CD4-positive, alpha-beta T cell (primary cell): ENCODE data around the gene FHOD3. TPM values are rescaled to one million over a fixed set of nuclear protein-coding genes. Genes with fewer than 3 reads are reported as not detected.

Experiments used
- ATAC-seq: fragments of 200-7000 bp; cut with Tn5 transposase; one replicate; pipeline ENCODE4 v1.10.0; 2022; ENCODE audit warnings: mild to moderate bottlenecking; ENCODE audit not compliant: poor library complexity
- CTCF ChIA-PET: fragments of 350-600 bp; sonication (Branson Sonifier 250); formaldehyde crosslinking; loops from one replicate; lab custom pipeline; 2021; ENCODE audit warnings: antibody characterized with exemption, inconsistent platforms; lab: Charles Lee
- POLR2A ChIA-PET: fragments of 350-600 bp; sonication (Branson Sonifier 250); formaldehyde crosslinking; loops from one replicate; lab custom pipeline; 2021; ENCODE audit warnings: antibody characterized with exemption, inconsistent platforms; lab: Charles Lee
- DNase-seq, 14 experiments: peaks; one replicate each; pipeline ENCODE4 v3.0.0-alpha.2; 2013 to 2020; ENCODE audit warnings: mixed read lengths in 2 of 14
- H3K27ac ChIP-seq, 2 donors: one replicate each; pipeline versions ENCODE4 v1.5.1 to v1.7.0; 2013; ENCODE audit warnings: low read length in 2 of 2, low read depth in 1 of 2, mild to moderate bottlenecking in 1 of 2
- H3K27me3 ChIP-seq, 2 experiments: 1 replicate in 1 of 2; 2 replicates in 1 of 2; pipeline versions ENCODE4 v1.6.1 to v1.7.0; 2013; ENCODE audit warnings: low read length in 2 of 2, control low read depth in 1 of 2, mild to moderate bottlenecking in 1 of 2, moderate library complexity in 1 of 2; ENCODE audit not compliant: insufficient read depth in 2 of 2, control insufficient read depth in 1 of 2
- H3K36me3 ChIP-seq: one replicate; pipeline ENCODE4 v1.6.1; 2013; ENCODE audit warnings: low read length, control low read depth; ENCODE audit not compliant: insufficient read depth
- H3K4me1 ChIP-seq: one replicate; pipeline ENCODE4 v1.6.1; 2013; ENCODE audit warnings: low read length, control low read depth; ENCODE audit not compliant: insufficient read depth
- H3K4me3 ChIP-seq: one replicate; pipeline ENCODE4 v1.5.1; 2013; ENCODE audit warnings: mild to moderate bottlenecking, low read length, moderate library complexity
- H3K9me3 ChIP-seq, 2 experiments: 1 replicate in 1 of 2; 2 replicates in 1 of 2; pipeline versions ENCODE4 v1.6.1 to v1.7.0; 2013; ENCODE audit warnings: low read length in 2 of 2, mild to moderate bottlenecking in 2 of 2, control low read depth in 1 of 2, moderate library complexity in 1 of 2; ENCODE audit not compliant: control insufficient read depth in 1 of 2, insufficient read depth in 1 of 2
- H3K27ac Mint-ChIP-seq: one replicate; pipeline ENCODE4 v1.8.0; 2020; ENCODE audit warnings: mixed read lengths
- H3K27me3 Mint-ChIP-seq: one replicate; pipeline ENCODE4 v1.8.0; 2021; ENCODE audit warnings: mixed read lengths
- H3K36me3 Mint-ChIP-seq: one replicate; pipeline ENCODE4 v1.8.0; 2021; ENCODE audit warnings: low read depth, mixed read lengths
- H3K4me1 Mint-ChIP-seq: one replicate; pipeline ENCODE4 v1.8.0; 2021; ENCODE audit warnings: low read depth, mixed read lengths
- H3K4me3 Mint-ChIP-seq: one replicate; pipeline ENCODE4 v1.8.0; 2020; ENCODE audit warnings: mild to moderate bottlenecking, mixed read lengths
- H3K9me3 Mint-ChIP-seq: one replicate; pipeline ENCODE4 v1.8.0; 2020; ENCODE audit warnings: mixed read lengths
- intact Hi-C, 2 experiments: fragments of 100-400 bp; cut with DNase I in 1 of 2; cut with micrococcal nuclease in 1 of 2; formaldehyde crosslinking; loops; one replicate each; pipeline versions ENCODE4 v1.15.1 to v1.9.0; 2023 to 2025; cut with DNase I, micrococcal nuclease
- total RNA-seq, 174 experiments: library from RNA in 2 of 174; stranded (reverse) in 2 of 174; gene quantifications; one replicate each; pipeline ENCODE4 v1.2.3 and lab custom pipeline; 2021 to 2026
- TF ChIP-seq, protein P1 (sequence below): fragments of 200-600 bp; IDR thresholded peaks from one replicate; pipeline ENCODE4 v1.8.0; 2022; ENCODE audit warnings: antibody characterized with exemption, mild to moderate bottlenecking

Gene FHOD3
- total RNA-seq, 2 experiments from 2014 or later = not detected

DNA sequence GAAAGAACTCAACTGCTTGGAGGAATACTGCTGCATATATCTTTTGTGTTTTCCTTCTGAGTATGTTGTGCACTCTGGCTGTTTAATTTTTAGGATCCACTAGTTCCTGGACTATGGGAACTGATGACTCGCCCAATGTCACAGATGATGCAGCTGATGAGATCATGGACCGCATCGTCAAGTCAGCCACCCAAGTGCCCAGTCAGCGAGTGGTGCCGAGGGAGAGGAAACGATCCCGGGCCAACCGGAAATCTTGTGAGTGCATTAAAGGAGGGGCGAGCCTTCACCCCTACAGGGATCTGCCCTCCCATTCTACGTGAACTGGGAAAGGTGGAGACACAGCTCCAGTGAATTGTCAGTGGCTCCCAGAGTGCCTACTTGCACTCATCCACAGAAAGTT is 471.7 kb downstream of the FHOD3 start:
- Histone ChIP-seq H3K9me3 (no peaks in the 10 kb centered on the region), H3K4me1 (peaks cover 8% of the 10 kb centered on the region), H3K27ac (no peak overlapping the region), H3K36me3 (no peaks in the 10 kb centered on the region), H3K4me3 (no peak overlapping the region), H3K27me3 (peaks cover 0 to 5% of the 10 kb centered on the region in 2 experiments)
- ATAC-seq (no peak), DNase-seq (no peak)
- POLR2A ChIA-PET = no interaction called here
- intact Hi-C loops = no loop called here
- peaks cover 8% of the 10 kb centered on the region for H3K4me1 Mint-ChIP-seq
- H3K9me3 Mint-ChIP-seq = no peaks in the 10 kb centered on the region
- H3K36me3 Mint-ChIP-seq = no peaks in the 10 kb centered on the region
- peaks cover 8% of the 10 kb centered on the region for H3K27me3 Mint-ChIP-seq
- H3K4me3 Mint-ChIP-seq = no peak overlapping the region
- H3K27ac Mint-ChIP-seq = no peak overlapping the region
- TF ChIP-seq, protein P1, sequence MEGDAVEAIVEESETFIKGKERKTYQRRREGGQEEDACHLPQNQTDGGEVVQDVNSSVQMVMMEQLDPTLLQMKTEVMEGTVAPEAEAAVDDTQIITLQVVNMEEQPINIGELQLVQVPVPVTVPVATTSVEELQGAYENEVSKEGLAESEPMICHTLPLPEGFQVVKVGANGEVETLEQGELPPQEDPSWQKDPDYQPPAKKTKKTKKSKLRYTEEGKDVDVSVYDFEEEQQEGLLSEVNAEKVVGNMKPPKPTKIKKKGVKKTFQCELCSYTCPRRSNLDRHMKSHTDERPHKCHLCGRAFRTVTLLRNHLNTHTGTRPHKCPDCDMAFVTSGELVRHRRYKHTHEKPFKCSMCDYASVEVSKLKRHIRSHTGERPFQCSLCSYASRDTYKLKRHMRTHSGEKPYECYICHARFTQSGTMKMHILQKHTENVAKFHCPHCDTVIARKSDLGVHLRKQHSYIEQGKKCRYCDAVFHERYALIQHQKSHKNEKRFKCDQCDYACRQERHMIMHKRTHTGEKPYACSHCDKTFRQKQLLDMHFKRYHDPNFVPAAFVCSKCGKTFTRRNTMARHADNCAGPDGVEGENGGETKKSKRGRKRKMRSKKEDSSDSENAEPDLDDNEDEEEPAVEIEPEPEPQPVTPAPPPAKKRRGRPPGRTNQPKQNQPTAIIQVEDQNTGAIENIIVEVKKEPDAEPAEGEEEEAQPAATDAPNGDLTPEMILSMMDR = no peak
- CTCF ChIA-PET = no interaction called here

DNA sequence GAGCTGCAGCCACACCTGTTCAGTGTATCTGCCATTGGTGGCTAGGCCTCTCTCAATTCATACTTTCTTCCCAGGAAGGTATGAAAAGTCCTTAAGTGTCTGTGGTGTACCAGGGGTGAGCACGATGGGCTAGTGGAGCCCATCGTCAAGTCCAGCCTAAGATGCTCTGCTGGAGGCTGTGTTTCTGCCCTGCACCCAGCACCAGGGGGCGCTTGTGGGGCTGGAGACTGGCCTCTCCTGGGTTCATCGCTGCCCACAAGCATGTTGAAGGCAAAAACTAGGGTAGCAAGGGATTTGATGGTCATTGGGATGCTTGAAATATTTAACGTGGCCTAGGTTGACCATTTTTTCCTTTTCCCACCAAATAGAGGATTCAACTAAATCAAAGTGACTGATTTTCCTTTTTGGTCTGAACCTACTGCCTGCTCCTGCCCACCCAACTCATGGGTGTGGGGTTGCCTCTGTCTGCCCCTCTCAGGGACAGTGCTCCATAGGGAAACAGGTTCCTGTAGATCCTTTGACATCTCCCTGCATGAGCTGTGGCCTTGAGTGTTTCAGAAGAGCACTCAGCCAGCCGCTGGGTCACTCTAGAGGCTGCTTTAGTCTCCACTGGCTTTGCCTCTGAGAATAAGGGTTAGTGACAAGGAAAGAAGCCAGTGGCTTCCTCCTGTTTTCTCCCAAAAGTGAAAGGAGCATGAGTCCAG is 472.2 kb downstream of the FHOD3 start:
- TF ChIP-seq, protein P1 = no peak
- peaks cover 8% of the 10 kb centered on the region for H3K27me3 Mint-ChIP-seq
- H3K36me3 Mint-ChIP-seq = no peaks in the 10 kb centered on the region
- Histone ChIP-seq H3K27ac (no peak overlapping the region), H3K4me3 (no peak overlapping the region), H3K36me3 (no peaks in the 10 kb centered on the region), H3K27me3 (peaks cover 0 to 5% of the 10 kb centered on the region in 2 experiments), H3K9me3 (no peaks in the 10 kb centered on the region), H3K4me1 (peaks cover 8% of the 10 kb centered on the region)
- peaks cover 8% of the 10 kb centered on the region for H3K4me1 Mint-ChIP-seq
- POLR2A ChIA-PET = no interaction called here
- H3K9me3 Mint-ChIP-seq = no peaks in the 10 kb centered on the region
- no peak overlapping the region for H3K4me3 Mint-ChIP-seq
- H3K27ac Mint-ChIP-seq = no peak overlapping the region
- ATAC-seq (no peak), DNase-seq (no peak)
- CTCF ChIA-PET = no interaction called here
- intact Hi-C loops = no loop called here

DNA sequence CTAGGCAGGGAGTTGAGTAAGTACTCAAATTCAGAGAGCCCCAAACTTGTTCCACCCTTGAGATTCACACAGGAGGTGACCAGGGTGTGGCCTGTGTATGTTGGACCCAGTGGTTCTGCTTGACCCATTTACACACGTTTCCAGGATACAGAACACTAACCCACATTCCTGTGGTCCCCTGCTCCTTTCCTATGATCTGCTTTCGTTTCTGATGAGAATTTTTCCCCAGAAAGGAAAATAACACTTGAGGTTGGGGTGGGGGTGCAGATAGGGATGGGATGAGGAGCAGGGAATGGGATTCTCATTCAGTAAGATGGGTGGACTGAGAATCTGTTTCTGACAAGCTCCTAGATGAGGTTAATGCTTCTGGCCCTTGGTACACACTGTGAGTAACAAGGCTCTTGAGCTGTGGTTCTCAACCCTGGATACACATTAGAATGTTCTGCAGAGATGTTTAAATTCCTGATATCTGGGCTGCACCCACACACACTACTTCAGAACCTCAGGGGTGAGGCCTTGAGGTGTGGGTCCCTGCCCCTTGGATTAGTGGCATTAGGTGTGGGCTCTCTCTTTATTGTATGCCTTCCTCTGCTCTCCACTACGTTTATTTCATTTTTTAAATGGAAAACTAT is 472.9 kb downstream of the FHOD3 start:
- Mint-ChIP-seq H3K9me3 (no peaks in the 10 kb centered on the region), H3K4me1 (peaks cover 8% of the 10 kb centered on the region), H3K27me3 (peaks cover 8% of the 10 kb centered on the region), H3K36me3 (no peaks in the 10 kb centered on the region), H3K4me3 (no peak overlapping the region), H3K27ac (no peak overlapping the region)
- DNase-seq (no peak), ATAC-seq (no peak)
- CTCF ChIA-PET = no interaction called here
- Histone ChIP-seq H3K27me3 (peaks cover 0 to 5% of the 10 kb centered on the region in 2 experiments), H3K9me3 (no peaks in the 10 kb centered on the region), H3K27ac (no peak overlapping the region), H3K4me3 (no peak overlapping the region), H3K36me3 (no peaks in the 10 kb centered on the region), H3K4me1 (peaks cover 8% of the 10 kb centered on the region)
- intact Hi-C loops = no loop called here
- POLR2A ChIA-PET = no interaction called here
- TF ChIP-seq, protein P1 = no peak
